Suppressor macrophage (primary cell): ENCODE data around the gene KLHDC8A.

ENCODE experiments used
- DNase-seq, 4 experiments: peaks; one replicate each; pipeline ENCODE4 v3.0.0-alpha.2; 2020 to 2022

The KLHDC8A gene

DNA sequence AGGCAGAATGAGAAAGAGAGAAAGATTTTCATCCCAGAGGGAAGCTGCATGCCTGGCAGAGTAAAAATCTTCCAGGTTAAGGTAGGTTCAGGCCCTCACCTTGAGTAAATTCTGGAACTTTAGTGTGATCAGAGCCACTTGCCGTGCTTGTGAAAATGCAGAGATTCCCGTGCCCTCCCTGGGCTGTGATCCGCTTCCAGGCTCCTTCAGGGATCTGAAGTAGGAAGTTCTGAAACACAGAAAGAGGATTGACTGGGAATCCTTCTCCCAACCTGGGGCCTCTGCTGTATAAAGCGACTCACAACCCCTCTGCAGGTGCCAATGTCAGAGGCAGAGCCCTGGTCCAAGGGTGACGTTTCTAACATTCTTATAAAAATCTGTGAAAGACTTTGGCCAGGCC, 61.8 kb downstream of the KLHDC8A start:
- DNase-seq: no peak

DNA sequence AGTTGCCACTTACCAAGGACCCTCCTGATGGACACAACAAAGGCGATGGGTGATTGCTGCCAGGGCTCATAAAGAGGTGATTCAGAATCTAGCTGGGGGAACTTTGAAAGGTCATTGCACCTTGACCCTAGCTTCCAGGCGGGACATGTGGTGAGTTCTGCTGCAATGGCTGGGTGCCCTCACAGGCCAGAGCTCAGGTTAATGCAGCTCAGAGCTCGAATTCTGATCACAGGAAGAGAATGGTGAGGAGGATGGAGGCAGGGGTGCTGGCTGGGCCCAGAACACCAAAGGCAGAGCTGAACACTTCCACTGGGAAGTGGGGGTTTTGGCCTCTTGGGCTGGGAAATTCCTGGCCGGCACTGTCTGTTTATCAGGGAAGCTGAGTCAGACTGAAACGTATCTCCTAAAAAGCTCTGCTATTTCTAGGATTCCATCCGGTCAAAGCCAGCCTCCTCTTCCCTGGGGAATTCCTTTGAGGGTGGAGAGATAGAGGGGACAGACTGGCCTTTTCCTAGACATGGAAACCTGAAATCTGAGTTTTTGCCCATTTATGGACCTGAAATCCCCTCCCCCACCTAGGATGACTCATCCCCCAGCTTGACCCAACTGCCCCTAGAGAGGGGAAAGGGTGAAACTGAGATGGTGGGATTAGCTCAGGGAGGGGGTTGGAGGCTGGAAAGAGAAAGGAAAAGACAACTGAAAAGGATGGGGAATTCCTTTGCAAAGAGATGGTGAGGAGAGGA, 62.4 kb downstream of the KLHDC8A start:
- DNase-seq: no peak

DNA sequence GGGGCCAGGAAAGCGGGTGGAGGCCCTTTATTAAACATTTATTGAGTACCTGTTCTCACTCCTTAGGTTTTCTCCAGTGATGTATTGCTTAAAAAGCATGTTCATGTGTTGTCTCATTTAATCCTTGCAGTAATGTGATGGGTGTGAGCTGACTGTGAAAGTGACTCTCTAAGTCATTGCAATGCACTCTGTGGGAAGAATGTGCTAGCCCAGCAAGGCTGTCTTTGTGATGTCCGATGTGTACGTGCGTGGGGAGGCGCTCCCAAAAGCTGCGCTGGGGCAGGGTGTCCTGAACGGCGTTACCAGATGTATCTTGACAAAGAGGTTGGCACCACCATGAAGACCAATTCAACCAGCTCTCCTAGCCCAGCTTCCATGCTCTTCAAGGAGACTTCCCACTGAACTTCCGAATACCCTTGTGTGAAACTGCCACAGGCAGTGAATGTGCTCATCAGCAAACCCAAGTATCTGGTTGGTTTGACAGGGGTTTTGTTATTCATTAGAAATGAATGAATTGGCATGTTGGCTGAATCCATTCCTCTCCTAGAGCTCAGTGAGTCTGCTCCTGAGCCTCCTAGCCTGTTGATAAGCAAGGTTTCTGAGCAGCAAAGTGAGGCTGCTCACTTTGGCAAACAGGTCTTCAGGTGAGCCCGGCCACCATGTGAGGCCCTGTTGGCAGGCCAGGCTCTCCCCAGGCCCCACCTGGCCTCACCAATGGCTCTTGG, 63.2 kb downstream of the KLHDC8A start:
- no peak for DNase-seq

DNA sequence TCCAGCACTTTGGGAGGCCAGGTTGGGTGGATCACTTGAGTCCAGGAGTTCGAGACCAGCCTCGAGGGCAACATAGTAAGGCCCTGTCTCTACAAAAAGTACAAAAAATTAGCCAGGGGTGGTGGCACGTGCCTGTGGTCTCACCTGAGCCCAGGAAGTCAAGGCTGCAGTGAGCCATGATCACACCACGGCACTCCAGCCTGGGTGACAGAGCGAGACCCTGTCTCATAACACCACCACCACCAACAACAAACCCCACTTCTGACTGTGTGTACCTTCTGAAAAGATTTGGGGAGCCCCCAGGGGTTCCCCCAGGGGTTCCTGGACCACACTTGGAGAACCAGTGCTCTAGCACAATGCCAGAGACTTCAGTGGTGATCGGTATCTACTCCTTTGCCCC, 65.1 kb downstream of the KLHDC8A start:
- DNase-seq: no peak

DNA sequence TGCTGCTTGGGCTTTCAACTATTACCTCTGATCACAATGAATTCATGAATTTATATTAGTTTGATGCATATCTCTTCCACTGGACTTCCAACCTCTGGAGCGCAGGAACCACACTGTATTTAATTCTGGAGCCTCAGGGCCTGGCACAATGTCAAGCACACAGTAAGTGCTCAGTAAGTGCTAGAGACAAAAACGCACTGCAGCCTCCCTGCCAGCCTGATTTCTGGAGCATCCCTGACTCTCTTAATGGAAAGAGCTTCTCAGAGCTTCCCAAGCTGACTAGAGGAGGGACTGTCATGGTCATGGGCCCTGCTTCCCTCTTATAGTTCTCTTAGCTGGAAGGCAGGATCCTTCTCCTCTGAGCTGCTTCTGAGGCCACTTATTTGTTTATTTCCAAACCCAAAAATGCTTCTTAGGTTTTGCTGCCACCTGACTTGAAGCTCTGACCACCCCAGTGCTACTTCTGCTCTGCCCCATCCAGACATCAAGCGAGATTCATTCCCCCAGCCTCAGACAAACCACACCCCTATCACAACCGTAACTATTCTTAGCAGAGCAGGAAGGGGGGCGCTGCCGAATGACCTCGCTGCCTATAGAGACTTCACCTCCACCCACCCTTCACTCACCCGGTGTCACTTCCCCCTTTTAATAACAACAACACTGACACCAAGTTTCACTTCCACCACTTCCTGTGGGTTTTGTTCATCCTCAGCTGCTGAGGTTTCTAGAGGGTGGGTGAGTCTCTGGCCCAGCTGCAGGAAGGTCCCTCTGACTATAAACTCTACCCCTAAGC, 68.8 kb downstream of the KLHDC8A start:
- DNase-seq: peak; percentile 88 to 96 (median 95)

DNA sequence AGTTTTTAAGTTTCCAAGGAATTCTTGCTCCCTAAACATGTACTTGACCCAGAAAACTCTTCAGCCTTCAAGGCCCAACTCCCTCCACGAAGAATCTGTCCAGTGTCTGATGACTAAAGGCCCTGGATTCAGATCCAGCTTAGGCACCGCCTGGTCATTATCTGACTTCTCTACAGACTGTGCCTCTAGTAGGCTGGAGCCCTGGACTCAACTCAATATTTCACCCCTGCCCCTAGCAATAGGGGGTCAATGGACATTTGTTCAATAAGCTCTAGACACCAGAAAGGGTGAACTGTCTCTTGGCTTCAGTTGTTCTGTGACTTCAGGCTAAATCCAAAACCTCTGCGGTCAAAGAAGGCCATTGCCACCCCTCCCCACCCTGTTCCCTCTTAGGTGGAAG, 69.6 kb downstream of the KLHDC8A start:
- peak in 1 of 4 experiments; percentile 23 for DNase-seq

DNA sequence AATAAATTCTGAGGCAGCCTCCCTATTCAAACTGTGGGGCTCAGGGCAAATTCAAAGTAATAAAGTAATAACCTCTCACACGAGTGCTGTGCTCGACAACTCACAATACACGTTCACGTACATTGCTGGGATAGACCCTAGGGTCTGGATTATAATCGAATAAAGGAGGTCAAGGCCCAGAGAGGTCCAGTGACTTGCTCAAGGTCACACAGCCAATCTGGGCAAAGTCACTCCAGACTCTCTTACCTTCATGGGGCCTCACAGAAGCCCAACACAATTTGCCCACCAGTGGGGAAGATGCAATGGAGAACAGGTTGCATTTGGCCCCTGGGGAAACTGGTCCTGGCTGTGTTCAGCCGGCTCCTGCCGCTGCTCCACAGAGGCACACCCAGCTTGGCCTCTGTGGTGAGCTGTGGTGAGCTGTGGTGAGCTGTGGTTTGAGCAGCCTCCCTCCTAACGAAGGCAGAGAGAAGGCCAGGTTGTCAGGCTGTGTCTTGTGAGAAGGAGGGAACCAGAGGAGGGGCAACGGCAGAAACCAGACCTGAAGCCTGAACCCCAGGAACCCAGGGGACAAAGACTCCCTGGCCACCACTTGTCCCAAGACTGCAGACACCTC, 70.3 kb downstream of the KLHDC8A start:
- peak in 1 of 4 experiments; percentile 28 for DNase-seq
